Tibial artery (tissue), 4 donors: Measurements from ENCODE around the gene TSPAN5.

ENCODE experiments used
- DNase-seq, 2 donors: peaks; one replicate each; pipeline ENCODE4 v3.0.0-alpha.2; 2019
- H3K27ac ChIP-seq, 2 donors: fragments of 200-600 bp; sonication (generic) in 1 of 2; 1 replicate in 1 of 2; 2 replicates in 1 of 2; pipeline ENCODE4 v1.5.1; 2018 to 2019; ENCODE audit warnings: mild to moderate bottlenecking in 1 of 2
- H3K27me3 ChIP-seq, 2 donors: fragments of 200-600 bp; sonication (generic) in 1 of 2; one replicate each; pipeline versions ENCODE4 v1.5.1 to v1.6.0; 2016 to 2019
- H3K36me3 ChIP-seq, 3 donors: fragments of 200-600 bp; sonication (generic) in 2 of 3; one replicate each; pipeline ENCODE4 v1.5.1; 2016 to 2019; ENCODE audit warnings: mild to moderate bottlenecking in 2 of 3
- H3K4me1 ChIP-seq, 4 donors: fragments of 200-600 bp; sonication (generic) in 2 of 4; 1 replicate in 3 of 4; 2 replicates in 1 of 4; pipeline ENCODE4 v1.5.1; 2016 to 2019
- H3K4me3 ChIP-seq, 2 donors: fragments of 200-600 bp; sonication (generic) in 1 of 2; 1 replicate in 1 of 2; 2 replicates in 1 of 2; pipeline ENCODE4 v1.5.1; 2018 to 2019; ENCODE audit warnings: mild to moderate bottlenecking in 2 of 2
- H3K9me3 ChIP-seq, 3 donors: fragments of 200-600 bp; sonication (generic) in 1 of 3; one replicate each; pipeline ENCODE4 v1.5.1; 2016 to 2019
- intact Hi-C: fragments of 100-400 bp; cut with DNase I; formaldehyde crosslinking; loops from one replicate; pipeline ENCODE4 v1.15.0; 2023; ENCODE audit warnings: low total_unique reads
- TF ChIP-seq, protein P1 (sequence below), 2 experiments: fragments of 200-600 bp in 1 of 2; fragments of 450-650 bp in 1 of 2; IDR thresholded peaks; one replicate each; pipeline ENCODE4 v1.5.1; 2017 to 2019; ENCODE audit warnings: antibody characterized with exemption in 2 of 2, mild to moderate bottlenecking in 1 of 2, moderate library complexity in 1 of 2

TSPAN5 gene

DNA sequence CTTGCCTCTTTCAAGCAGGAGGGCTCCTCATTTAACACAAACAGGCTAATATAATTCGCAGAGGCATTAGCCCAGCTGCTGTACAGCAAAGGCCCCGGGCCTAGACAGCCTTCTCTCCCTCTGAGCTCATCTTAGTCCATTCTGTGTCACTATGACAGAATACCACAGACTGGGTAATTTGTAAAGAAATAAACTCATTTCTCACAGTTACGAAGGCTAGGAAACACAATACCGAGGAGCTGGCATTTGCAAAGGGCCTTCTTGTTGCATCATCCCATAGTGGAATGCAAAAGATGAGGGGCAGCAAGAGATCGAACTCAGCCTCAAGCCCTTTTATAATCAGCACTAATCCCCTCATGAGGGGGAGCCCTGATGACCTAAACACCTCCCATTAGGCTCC, 48.5 kb downstream of the TSPAN5 start:
- H3K9me3 ChIP-seq, result no peaks in the 10 kb centered on the region
- no peak for DNase-seq
- H3K36me3 ChIP-seq, result no peaks in the 10 kb centered on the region
- TF ChIP-seq, protein P1, sequence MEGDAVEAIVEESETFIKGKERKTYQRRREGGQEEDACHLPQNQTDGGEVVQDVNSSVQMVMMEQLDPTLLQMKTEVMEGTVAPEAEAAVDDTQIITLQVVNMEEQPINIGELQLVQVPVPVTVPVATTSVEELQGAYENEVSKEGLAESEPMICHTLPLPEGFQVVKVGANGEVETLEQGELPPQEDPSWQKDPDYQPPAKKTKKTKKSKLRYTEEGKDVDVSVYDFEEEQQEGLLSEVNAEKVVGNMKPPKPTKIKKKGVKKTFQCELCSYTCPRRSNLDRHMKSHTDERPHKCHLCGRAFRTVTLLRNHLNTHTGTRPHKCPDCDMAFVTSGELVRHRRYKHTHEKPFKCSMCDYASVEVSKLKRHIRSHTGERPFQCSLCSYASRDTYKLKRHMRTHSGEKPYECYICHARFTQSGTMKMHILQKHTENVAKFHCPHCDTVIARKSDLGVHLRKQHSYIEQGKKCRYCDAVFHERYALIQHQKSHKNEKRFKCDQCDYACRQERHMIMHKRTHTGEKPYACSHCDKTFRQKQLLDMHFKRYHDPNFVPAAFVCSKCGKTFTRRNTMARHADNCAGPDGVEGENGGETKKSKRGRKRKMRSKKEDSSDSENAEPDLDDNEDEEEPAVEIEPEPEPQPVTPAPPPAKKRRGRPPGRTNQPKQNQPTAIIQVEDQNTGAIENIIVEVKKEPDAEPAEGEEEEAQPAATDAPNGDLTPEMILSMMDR (IDR thresholded peaks at IDR 0.05), result no peak
- no peak overlapping the region for H3K27ac ChIP-seq
- H3K4me1 ChIP-seq, result no peaks in the 10 kb centered on the region
- intact Hi-C loops, result no loop called here
- H3K4me3 ChIP-seq, result no peak overlapping the region
- H3K27me3 ChIP-seq, result no peaks in the 10 kb centered on the region

DNA sequence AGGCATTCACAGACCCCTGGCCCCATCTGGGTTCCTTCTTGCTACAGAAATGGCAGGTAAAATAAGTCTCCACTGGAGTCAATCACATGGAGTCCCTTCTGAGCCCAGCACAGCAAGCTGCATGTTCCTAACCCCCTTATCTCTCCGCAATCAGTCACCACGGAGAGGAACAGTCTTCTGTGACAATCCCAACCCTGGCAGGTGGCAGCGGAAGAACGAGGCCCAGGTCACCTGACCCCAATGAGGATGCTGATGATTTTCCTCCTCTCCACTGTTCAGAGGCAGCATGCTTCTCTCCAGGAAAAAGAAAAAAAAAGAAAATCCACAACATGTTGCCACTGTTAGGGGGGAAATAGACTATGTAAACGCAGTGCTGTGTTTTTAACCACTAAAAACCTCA, 50.1 kb downstream of the TSPAN5 start:
- H3K9me3 ChIP-seq, result no peaks in the 10 kb centered on the region
- no peaks in the 10 kb centered on the region for H3K27me3 ChIP-seq
- no peaks in the 10 kb centered on the region for H3K4me1 ChIP-seq
- no peaks in the 10 kb centered on the region for H3K36me3 ChIP-seq
- no peak overlapping the region for H3K4me3 ChIP-seq
- DNase-seq, result no peak
- intact Hi-C loops, result no loop called here
- TF ChIP-seq, protein P1 (IDR thresholded peaks at IDR 0.05), result no peak
- H3K27ac ChIP-seq, result no peak overlapping the region

DNA sequence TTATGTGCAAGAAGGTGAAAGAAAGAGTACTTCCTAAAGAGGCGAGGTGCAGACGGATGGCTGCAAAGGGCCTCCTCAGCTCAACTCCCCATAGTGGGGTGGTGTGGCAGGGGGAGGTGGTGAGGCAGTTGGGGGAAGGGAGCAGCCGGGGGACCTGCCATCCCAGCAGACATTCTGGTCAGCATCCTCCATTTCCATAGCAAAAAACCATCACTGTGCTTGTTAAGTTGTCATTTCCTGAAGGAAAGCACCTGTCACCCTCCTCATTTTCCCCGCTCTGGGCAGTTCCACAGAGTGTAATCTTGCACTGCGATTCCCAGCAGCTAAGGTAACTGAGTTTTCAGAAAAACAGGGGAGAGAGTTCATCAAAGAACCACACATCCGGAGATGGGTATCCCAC, 51.5 kb downstream of the TSPAN5 start:
- no peak for DNase-seq
- TF ChIP-seq, protein P1 (IDR thresholded peaks at IDR 0.05), result no peak
- Histone ChIP-seq H3K36me3 (no peaks in the 10 kb centered on the region), H3K4me1 (no peaks in the 10 kb centered on the region), H3K27me3 (no peaks in the 10 kb centered on the region), H3K9me3 (no peaks in the 10 kb centered on the region), H3K27ac (no peak overlapping the region), H3K4me3 (no peak overlapping the region)
- intact Hi-C loops, result no loop called here

DNA sequence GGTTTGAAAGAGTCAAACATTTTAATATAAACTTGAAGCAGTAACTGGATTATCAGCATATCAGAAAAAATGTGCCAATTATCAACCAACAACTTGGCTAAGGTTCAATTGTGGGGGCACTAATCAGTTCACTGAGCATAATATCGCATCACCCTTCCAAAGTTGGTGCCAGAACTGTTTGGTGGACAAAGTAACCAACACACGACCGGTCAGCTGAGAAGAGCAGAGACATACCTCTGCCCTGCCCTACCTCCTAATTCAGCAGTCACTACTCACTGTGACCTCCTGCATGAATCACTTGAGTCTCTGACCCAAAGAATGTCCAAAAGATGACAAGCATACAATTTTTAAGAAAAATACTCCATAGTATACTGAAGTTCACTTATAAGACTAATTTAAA, 53.2 kb downstream of the TSPAN5 start:
- intact Hi-C loops, result no loop called here
- no peak for DNase-seq
- peaks cover 0 to under 1% (median 0%) of the 10 kb centered on the region in 3 donors for H3K9me3 ChIP-seq
- H3K4me3 ChIP-seq, result no peak overlapping the region
- H3K4me1 ChIP-seq, result no peaks in the 10 kb centered on the region
- TF ChIP-seq, protein P1 (IDR thresholded peaks at IDR 0.05), result no peak
- no peaks in the 10 kb centered on the region for H3K27me3 ChIP-seq
- no peaks in the 10 kb centered on the region for H3K36me3 ChIP-seq
- H3K27ac ChIP-seq, result no peak overlapping the region

DNA sequence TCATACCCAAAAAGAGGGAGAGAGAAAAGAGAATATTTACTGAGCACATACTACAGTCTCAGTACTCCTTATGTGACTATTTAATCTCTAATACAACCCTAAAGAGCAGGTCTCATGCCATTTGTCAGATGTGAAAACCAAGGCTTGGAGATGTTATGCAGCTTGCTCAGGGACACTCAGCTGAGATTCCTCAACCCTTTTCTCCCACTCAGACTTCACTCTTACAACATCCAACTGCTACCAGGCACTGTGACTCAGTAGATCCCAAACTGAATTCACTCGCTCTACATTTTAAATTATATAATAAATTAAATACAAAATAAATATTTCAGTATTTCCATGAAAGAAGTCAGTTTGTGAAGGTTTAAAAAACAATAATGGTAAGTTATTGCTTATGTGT, 53.7 kb downstream of the TSPAN5 start:
- H3K36me3 ChIP-seq, result no peaks in the 10 kb centered on the region
- intact Hi-C loops, result no loop called here
- DNase-seq, result no peak
- H3K27me3 ChIP-seq, result no peaks in the 10 kb centered on the region
- no peaks in the 10 kb centered on the region for H3K4me1 ChIP-seq
- TF ChIP-seq, protein P1 (IDR thresholded peaks at IDR 0.05), result no peak
- no peak overlapping the region for H3K4me3 ChIP-seq
- no peak overlapping the region for H3K27ac ChIP-seq
- H3K9me3 ChIP-seq, result peaks cover 0 to 5% (median 0%) of the 10 kb centered on the region in 3 donors
